ENCODE data around the gene SPEF1.

The SPEF1 gene

DNA sequence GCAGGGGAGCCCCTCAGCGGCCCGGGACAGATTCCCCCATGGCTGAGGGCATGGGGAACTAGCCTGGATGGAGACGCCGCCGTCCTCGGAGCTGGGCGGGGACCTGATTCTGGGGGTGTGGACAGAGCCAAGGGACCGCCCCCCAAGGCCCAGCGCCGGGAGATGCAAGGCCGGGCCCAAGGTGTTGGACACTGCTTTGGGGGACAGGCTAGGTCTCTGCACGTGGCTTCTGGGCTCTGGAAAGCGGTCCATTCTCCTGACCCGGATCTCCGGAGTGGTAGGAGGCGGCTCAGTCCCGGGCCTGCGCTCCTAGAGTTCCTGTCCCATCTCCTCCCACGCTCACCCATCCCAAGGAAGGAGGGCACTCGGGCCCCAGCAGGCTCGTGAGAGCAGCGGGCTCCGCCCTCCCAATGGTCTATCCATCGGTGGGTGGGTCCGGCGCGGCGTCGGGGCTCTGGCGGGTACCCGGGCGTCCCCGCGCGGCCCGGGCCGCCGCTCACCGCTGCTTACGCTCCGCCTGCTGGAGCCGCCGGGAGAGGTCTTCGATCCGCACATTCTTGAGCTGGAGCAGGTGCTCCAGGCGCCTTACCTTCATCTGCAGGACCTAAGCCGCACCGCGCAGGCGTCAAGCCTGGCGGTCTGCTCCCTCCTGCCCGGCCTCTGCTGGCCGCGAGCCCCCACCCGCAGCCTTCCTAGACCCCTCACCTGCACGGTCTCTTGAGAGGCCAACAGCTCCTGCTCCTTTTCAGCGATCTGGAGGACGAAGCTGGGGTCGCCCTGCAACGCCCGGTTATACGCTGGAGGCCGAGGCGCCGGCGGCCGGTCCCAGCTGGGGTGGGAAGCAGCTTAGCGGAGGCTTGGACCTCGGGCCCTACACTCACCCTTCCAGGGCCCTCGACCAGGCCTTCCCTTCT is 3.3 kb downstream of the SPEF1 start:
- TF ChIP-seq, protein P1, sequence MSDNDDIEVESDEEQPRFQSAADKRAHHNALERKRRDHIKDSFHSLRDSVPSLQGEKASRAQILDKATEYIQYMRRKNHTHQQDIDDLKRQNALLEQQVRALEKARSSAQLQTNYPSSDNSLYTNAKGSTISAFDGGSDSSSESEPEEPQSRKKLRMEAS (IDR thresholded peaks at IDR 0.05): peak; percentile 58
- TF ChIP-seq TAF1 (IDR thresholded peaks at IDR 0.05; ENCODE audit: low read depth) (no peak; the same call in 1 of the 2 replicates), EGR1 (IDR thresholded peaks at IDR 0.05) (peak; percentile 84)

DNA sequence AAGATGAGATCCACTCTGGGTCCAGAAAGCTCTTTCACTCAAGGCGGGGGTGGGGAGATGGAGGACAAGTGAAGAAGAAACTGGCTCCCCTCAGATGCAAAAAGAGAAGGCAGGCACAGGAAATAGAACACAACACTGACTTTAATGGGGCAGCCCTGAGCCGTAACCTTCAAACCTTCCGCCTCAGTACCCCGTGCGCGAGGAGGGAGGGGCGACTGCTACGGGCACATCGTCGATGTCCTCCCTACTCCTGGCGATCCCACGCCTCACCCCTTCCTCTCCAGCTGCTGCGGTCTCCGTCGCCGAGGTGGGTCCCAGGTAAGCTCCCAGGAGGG is 3.9 kb downstream of the SPEF1 start:
- TF ChIP-seq TCF12 (IDR thresholded peaks at IDR 0.05; ENCODE audit: low read depth) (no peak), NFIC (IDR thresholded peaks at IDR 0.05) (no peak), EP300 (IDR thresholded peaks at IDR 0.05; ENCODE audit: borderline replicate concordance) (no peak), EGR1 (IDR thresholded peaks at IDR 0.05) (no peak), ZBTB7A (IDR thresholded peaks at IDR 0.05; ENCODE audit: low read depth) (no peak; the same call in 1 of the 2 replicates), FOXM1 (IDR thresholded peaks at IDR 0.05; ENCODE audit: borderline replicate concordance, low read depth) (no peak), YY1 (IDR thresholded peaks at IDR 0.05; ENCODE audit: low read depth) (no peak), RAD21 (IDR thresholded peaks at IDR 0.05; ENCODE audit: low read depth) (no peak)
- TF ChIP-seq, protein P1 (IDR thresholded peaks at IDR 0.05): no peak
- TF ChIP-seq, protein P2, sequence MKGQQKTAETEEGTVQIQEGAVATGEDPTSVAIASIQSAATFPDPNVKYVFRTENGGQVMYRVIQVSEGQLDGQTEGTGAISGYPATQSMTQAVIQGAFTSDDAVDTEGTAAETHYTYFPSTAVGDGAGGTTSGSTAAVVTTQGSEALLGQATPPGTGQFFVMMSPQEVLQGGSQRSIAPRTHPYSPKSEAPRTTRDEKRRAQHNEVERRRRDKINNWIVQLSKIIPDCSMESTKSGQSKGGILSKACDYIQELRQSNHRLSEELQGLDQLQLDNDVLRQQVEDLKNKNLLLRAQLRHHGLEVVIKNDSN (IDR thresholded peaks at IDR 0.05): no peak

DNA sequence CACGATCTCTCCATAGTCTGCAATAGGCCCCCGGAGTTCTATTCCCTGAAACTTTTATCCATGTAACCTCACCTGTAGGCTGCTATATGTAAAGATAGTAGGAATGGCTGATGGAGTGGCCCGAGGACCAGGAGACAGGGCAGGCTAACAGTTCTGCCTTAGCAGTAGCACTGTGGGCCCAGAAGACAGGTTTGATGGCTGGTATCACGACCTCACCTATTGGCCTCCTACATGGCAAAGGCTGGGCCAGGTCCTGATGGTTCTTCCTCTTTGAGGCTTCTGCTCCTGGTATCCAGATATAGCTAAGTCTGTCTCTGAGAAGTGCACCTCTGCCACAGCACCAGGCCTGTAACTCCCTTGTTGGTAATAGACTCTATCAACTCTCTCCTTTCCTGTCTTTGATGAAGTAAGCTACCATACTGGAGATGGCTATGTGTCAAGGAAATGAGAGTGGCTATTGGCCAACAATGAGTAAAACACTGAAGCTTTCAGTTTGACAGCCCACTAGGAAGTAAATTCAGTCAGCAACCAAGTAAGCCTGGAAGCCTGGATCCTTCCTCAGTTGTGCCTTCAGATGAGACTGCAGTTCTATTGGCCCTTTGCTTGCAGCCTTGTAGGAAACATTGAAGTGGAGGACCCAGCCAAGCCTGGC is 5.7 kb downstream of the SPEF1 start:
- no peak for TF ChIP-seq TCF12 (IDR thresholded peaks at IDR 0.05; ENCODE audit: low read depth)

DNA sequence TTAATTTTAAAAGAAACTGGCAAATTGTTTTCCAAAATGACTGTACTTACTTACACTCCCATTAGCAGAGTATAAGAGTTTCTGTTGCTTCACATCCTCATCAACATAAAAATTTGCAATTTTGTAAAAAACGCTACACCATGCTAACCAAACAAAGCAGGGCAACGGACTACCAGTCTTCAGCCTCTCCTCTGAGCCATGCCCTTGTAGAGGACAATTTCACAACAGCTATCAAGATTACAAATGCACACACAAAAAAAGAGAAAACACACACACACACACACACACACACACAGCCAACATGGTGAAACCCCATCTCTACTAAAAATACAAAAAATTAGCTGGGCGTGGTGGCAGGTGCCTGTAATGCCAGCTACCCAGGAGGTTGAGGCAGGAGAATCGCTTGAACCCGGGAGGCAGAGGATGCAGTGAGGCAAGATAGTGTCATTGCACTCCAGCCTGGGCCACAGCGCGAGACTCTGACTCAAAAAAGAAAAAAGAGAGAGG is 9.6 kb downstream of the SPEF1 start:
- no peak for TF ChIP-seq CREB1 (IDR thresholded peaks at IDR 0.05; ENCODE audit: low read depth)
- TF ChIP-seq TCF12 (IDR thresholded peaks at IDR 0.05; ENCODE audit: low read depth): no peak
- TF ChIP-seq FOXM1 (IDR thresholded peaks at IDR 0.05; ENCODE audit: borderline replicate concordance, low read depth): no peak
- TF ChIP-seq ZBTB7A (IDR thresholded peaks at IDR 0.05; ENCODE audit: low read depth): no peak
- TF ChIP-seq YY1 (IDR thresholded peaks at IDR 0.05; ENCODE audit: low read depth): no peak
- no peak for TF ChIP-seq NFIC (IDR thresholded peaks at IDR 0.05)
- TF ChIP-seq, protein P2 (IDR thresholded peaks at IDR 0.05): no peak
- no peak for TF ChIP-seq EGR1 (IDR thresholded peaks at IDR 0.05)
- TF ChIP-seq TEAD4 (IDR thresholded peaks at IDR 0.05): no peak
- TF ChIP-seq EP300 (IDR thresholded peaks at IDR 0.05; ENCODE audit: borderline replicate concordance): no peak

DNA sequence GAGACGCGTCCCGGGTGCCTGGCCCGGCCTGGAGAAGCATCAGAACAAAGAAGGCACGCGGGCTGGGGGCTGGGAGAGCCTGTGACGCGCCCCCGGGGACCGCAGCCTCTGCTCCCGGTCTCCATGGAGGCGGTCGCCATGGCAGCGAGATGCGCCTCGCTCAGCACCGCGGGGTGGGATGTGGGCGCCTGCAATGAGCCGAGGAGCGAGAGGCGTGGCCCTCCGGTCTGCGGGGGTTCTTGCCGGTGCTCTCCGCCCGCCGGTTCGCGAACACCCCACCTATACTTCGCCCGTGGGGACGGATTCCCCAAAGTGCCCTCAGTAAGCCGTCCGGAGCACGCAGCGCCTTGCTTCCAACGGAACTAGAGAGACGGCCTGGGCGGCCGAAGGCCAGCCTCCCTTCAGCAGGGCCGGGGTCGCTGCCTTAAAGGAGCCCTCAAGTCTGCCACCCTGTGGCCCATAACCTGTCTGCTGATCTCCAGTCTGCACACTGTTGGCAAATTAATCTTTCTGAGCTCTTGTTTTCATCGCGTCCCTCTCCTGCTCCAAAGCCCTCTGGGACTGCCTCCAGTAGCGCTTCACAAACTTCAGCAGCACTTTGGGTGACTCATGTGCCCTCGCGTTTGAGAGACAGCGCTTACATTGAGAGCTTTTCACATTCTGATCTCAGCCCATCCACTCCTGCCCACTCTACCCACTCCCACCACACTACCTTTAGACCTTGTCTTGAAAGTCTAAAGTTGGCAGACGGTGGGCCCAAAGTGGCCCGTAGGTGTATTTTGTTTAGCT is 12.7 kb downstream of the SPEF1 start:
- TF ChIP-seq YY1 (IDR thresholded peaks at IDR 0.05; ENCODE audit: low read depth): no peak
- TF ChIP-seq ZBTB7A (IDR thresholded peaks at IDR 0.05; ENCODE audit: low read depth): no peak
- TF ChIP-seq, protein P3, sequence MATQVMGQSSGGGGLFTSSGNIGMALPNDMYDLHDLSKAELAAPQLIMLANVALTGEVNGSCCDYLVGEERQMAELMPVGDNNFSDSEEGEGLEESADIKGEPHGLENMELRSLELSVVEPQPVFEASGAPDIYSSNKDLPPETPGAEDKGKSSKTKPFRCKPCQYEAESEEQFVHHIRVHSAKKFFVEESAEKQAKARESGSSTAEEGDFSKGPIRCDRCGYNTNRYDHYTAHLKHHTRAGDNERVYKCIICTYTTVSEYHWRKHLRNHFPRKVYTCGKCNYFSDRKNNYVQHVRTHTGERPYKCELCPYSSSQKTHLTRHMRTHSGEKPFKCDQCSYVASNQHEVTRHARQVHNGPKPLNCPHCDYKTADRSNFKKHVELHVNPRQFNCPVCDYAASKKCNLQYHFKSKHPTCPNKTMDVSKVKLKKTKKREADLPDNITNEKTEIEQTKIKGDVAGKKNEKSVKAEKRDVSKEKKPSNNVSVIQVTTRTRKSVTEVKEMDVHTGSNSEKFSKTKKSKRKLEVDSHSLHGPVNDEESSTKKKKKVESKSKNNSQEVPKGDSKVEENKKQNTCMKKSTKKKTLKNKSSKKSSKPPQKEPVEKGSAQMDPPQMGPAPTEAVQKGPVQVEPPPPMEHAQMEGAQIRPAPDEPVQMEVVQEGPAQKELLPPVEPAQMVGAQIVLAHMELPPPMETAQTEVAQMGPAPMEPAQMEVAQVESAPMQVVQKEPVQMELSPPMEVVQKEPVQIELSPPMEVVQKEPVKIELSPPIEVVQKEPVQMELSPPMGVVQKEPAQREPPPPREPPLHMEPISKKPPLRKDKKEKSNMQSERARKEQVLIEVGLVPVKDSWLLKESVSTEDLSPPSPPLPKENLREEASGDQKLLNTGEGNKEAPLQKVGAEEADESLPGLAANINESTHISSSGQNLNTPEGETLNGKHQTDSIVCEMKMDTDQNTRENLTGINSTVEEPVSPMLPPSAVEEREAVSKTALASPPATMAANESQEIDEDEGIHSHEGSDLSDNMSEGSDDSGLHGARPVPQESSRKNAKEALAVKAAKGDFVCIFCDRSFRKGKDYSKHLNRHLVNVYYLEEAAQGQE (IDR thresholded peaks at IDR 0.05; ENCODE audit: low read depth): no peak
- no peak for TF ChIP-seq RAD21 (IDR thresholded peaks at IDR 0.05; ENCODE audit: low read depth)
- TF ChIP-seq, protein P2 (IDR thresholded peaks at IDR 0.05): no peak
- TF ChIP-seq CEBPB (IDR thresholded peaks at IDR 0.05): no peak
- no peak for TF ChIP-seq TAF1 (IDR thresholded peaks at IDR 0.05; ENCODE audit: low read depth)
- no peak for TF ChIP-seq NFIC (IDR thresholded peaks at IDR 0.05)
- TF ChIP-seq, protein P1 (IDR thresholded peaks at IDR 0.05): no peak
- no peak for TF ChIP-seq TEAD4 (IDR thresholded peaks at IDR 0.05)
- no peak for TF ChIP-seq CREB1 (IDR thresholded peaks at IDR 0.05; ENCODE audit: low read depth)
- TF ChIP-seq EGR1 (IDR thresholded peaks at IDR 0.05): no peak
- TF ChIP-seq EP300 (IDR thresholded peaks at IDR 0.05; ENCODE audit: borderline replicate concordance): no peak
- TF ChIP-seq TCF12 (IDR thresholded peaks at IDR 0.05; ENCODE audit: low read depth): no peak
- TF ChIP-seq FOXM1 (IDR thresholded peaks at IDR 0.05; ENCODE audit: borderline replicate concordance, low read depth): no peak

Measured in Ishikawa (cell line).